ENCODE data around the gene TSPAN18. TPM values are rescaled to one million over a fixed set of nuclear protein-coding genes. Genes with fewer than 3 reads are reported as not detected.

TSPAN18 gene
- total and polyA plus RNA-seq, 2 of the 4 experiments (the other 2 are of a cell fraction), result 0.36 to 1.1 TPM

DNA sequence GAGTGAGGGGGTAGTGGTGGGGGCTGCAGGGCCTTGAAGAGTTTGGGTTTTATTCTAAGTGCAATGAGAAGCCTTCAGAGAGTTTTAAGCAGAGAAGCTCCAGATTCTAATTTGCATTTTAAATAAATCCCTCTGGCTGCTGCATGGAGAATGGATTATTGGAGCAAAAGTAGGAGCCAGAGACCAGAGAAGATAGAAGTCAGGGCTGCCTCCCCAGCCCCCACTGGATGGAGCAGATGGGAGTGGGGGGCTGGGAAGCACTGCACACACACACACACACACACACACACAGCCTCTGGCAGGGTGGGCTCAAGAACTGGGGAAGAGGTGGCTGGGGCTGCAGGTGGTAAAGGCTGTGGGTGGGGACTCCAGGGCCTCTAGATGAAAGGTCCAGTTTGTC lies 75.6 kb downstream of the TSPAN18 start:
- dilution Hi-C loops (cut with HindIII; ENCODE audit: low sequenced_read_pairs, unreplicated experiment), result no loop called here
- BruUV-seq (replicated peaks), result no TSS peak
- CTCF ChIA-PET, result no interaction called here

More for the DNA sequence above, 75.6 kb downstream of the TSPAN18 start:
- Histone ChIP-seq H3K9me3 (ENCODE audit: control insufficient read depth, insufficient read depth, low read length) (no peaks in the 10 kb centered on the region), H2BK15ac (ENCODE audit: low read depth, low read length) (no peak overlapping the region), H3K4me1 (ENCODE audit: control insufficient read depth, insufficient read depth, low read length) (peaks cover 14% of the 10 kb centered on the region; the same call in 1 of the 2 replicates), H4K5ac (ENCODE audit: low read depth, low read length) (no peak overlapping the region), H3K9ac (ENCODE audit: low read depth, low read length) (no peak overlapping the region), H3K23ac (ENCODE audit: low read depth, low read length) (no peak overlapping the region), H4K8ac (ENCODE audit: low read depth in 2 of 2, low read length in 2 of 2) (no peak overlapping the region), H3K9me1 (ENCODE audit: insufficient read depth, low read length) (0 out of 2 replicates have a peak, but pooled peaks cover 3% of the 10 kb centered on the region), H3K36me3 (ENCODE audit: control insufficient read depth, insufficient read depth, low read length) (no peaks in the 10 kb centered on the region), H3K56ac (ENCODE audit: extremely low read depth, insufficient read depth, low read length) (no peak overlapping the region), H2BK20ac (ENCODE audit: low read depth, low read length) (no peak overlapping the region), H2AK9ac (replicated peaks; ENCODE audit: low read depth, low read length, poor library complexity) (no peak overlapping the region), H2AK5ac (ENCODE audit: low read depth, low read length) (no peak overlapping the region), H3K79me1 (ENCODE audit: low read depth in 1 of 2, low read length in 2 of 2) (no peaks in the 10 kb centered on the region), H4K20me1 (ENCODE audit: insufficient read depth, low read length) (no peaks in the 10 kb centered on the region), H2AFZ (replicated peaks; ENCODE audit: low read length, poor library complexity) (no peak overlapping the region), H2BK120ac (ENCODE audit: low read depth, low read length) (no peak overlapping the region), H3K18ac (ENCODE audit: low read depth, low read length) (no peak overlapping the region), H3K14ac (replicated peaks; ENCODE audit: low read depth, low read length) (no peak overlapping the region), H3K4me2 (ENCODE audit: low read depth, low read length) (no peak overlapping the region), H3K27me3 (ENCODE audit: control insufficient read depth, insufficient read depth, low read length) (peaks cover 37% of the 10 kb centered on the region), H3K4ac (ENCODE audit: low read depth, low read length) (no peak overlapping the region), H4K91ac (ENCODE audit: insufficient read depth, low read depth, low read length) (no peak overlapping the region), H3K4me3 (ENCODE audit: insufficient read depth, low read depth, low read length) (no peak overlapping the region), H3K27ac (ENCODE audit: insufficient read depth, low read length) (no peak overlapping the region), H2BK5ac (ENCODE audit: low read depth, low read length, poor library complexity, severe bottlenecking) (no peak overlapping the region)
- no peak for ATAC-seq (ENCODE audit: low read depth)
- no peak for DNase-seq
- POLR2A ChIA-PET (ENCODE audit: unreplicated experiment), result no interaction called here
- TF ChIP-seq, protein P1, sequence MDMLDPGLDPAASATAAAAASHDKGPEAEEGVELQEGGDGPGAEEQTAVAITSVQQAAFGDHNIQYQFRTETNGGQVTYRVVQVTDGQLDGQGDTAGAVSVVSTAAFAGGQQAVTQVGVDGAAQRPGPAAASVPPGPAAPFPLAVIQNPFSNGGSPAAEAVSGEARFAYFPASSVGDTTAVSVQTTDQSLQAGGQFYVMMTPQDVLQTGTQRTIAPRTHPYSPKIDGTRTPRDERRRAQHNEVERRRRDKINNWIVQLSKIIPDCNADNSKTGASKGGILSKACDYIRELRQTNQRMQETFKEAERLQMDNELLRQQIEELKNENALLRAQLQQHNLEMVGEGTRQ (IDR thresholded peaks at IDR 0.05; ENCODE audit: low read depth, low read length), result no peak
- TF ChIP-seq CEBPB (IDR thresholded peaks at IDR 0.05; ENCODE audit: low read depth, low read length) (no peak), POLR2A (IDR thresholded peaks at IDR 0.05; ENCODE audit: low read depth, low read length) (no peak), BHLHE40 (IDR thresholded peaks at IDR 0.05; ENCODE audit: low read depth, low read length) (no peak), CHD1 (IDR thresholded peaks at IDR 0.05; ENCODE audit: low read depth, low read length) (no peak), RFX5 (IDR thresholded peaks at IDR 0.05; ENCODE audit: low read depth, low read length) (no peak), SMC3 (IDR thresholded peaks at IDR 0.05; ENCODE audit: low read depth, low read length) (no peak), NFE2L2 (IDR thresholded peaks at IDR 0.05; ENCODE audit: low read depth, low read length) (no peak), RAD21 (IDR thresholded peaks at IDR 0.05; ENCODE audit: low read length) (no peak), RCOR1 (IDR thresholded peaks at IDR 0.05; ENCODE audit: insufficient replicate concordance, low read length) (no peak), MAFK (IDR thresholded peaks at IDR 0.05; ENCODE audit: low read depth, low read length) (no peak), MXI1 (IDR thresholded peaks at IDR 0.05; ENCODE audit: borderline replicate concordance, low read depth, low read length) (no peak), FOS (IDR thresholded peaks at IDR 0.05; ENCODE audit: low read depth, low read length) (no peak), MAZ (IDR thresholded peaks at IDR 0.05; ENCODE audit: borderline replicate concordance, low read depth, low read length) (no peak)
- TF ChIP-seq, protein P2, sequence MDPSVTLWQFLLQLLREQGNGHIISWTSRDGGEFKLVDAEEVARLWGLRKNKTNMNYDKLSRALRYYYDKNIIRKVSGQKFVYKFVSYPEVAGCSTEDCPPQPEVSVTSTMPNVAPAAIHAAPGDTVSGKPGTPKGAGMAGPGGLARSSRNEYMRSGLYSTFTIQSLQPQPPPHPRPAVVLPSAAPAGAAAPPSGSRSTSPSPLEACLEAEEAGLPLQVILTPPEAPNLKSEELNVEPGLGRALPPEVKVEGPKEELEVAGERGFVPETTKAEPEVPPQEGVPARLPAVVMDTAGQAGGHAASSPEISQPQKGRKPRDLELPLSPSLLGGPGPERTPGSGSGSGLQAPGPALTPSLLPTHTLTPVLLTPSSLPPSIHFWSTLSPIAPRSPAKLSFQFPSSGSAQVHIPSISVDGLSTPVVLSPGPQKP (IDR thresholded peaks at IDR 0.05; ENCODE audit: borderline replicate concordance, low read depth, low read length), result no peak
- TF ChIP-seq, protein P3, sequence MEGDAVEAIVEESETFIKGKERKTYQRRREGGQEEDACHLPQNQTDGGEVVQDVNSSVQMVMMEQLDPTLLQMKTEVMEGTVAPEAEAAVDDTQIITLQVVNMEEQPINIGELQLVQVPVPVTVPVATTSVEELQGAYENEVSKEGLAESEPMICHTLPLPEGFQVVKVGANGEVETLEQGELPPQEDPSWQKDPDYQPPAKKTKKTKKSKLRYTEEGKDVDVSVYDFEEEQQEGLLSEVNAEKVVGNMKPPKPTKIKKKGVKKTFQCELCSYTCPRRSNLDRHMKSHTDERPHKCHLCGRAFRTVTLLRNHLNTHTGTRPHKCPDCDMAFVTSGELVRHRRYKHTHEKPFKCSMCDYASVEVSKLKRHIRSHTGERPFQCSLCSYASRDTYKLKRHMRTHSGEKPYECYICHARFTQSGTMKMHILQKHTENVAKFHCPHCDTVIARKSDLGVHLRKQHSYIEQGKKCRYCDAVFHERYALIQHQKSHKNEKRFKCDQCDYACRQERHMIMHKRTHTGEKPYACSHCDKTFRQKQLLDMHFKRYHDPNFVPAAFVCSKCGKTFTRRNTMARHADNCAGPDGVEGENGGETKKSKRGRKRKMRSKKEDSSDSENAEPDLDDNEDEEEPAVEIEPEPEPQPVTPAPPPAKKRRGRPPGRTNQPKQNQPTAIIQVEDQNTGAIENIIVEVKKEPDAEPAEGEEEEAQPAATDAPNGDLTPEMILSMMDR (conservative IDR thresholded peaks at IDR 0.05; ENCODE audit: low read depth, low read length), result no peak
- in situ Hi-C loops (cut with MboI; ENCODE audit: low sequenced_read_pairs), result no loop called here
- intact Hi-C loops (cut with micrococcal nuclease), result loop anchor here (5.0 kb wide), 1 partner anchor 75 kb away; the partner anchor contains the start of gene TSPAN18

Data from IMR-90 (cell line).